Upper lobe of right lung (tissue), 1 donor: ENCODE data around the gene RPGR. TPM values are rescaled to one million over a fixed set of nuclear protein-coding genes. Genes with fewer than 3 reads are reported as not detected.

Experiments used
- ATAC-seq: fragments of 200-7000 bp; cut with Tn5 transposase; one replicate; pipeline ENCODE4 v1.9.1; 2020; ENCODE audit warnings: mild to moderate bottlenecking, moderate library complexity
- DNase-seq: peaks from one replicate; pipeline ENCODE4 v3.0.0-alpha.2; 2020
- H3K27ac ChIP-seq: fragments of 200-600 bp; one replicate; pipeline ENCODE4 v1.8.0; 2022
- H3K27me3 ChIP-seq: fragments of 200-600 bp; one replicate; pipeline ENCODE4 v1.8.0; 2022; ENCODE audit warnings: mild to moderate bottlenecking
- H3K36me3 ChIP-seq: fragments of 200-600 bp; one replicate; pipeline ENCODE4 v1.8.0; 2022
- H3K4me1 ChIP-seq: fragments of 200-600 bp; one replicate; pipeline ENCODE4 v1.8.0; 2022
- H3K4me3 ChIP-seq: fragments of 200-600 bp; one replicate; pipeline ENCODE4 v1.8.0; 2022; ENCODE audit warnings: mild to moderate bottlenecking
- H3K9me3 ChIP-seq: fragments of 200-600 bp; one replicate; pipeline ENCODE4 v1.8.0; 2022
- CTCF ChIP-seq: fragments of 200-600 bp; IDR thresholded peaks from one replicate; pipeline ENCODE4 v1.8.0; 2022; ENCODE audit warnings: antibody characterized with exemption
- intact Hi-C: fragments of 100-400 bp; cut with DNase I; formaldehyde crosslinking; loops from one replicate; pipeline ENCODE4 v1.11.0; 2022
- total RNA-seq: library from RNA; stranded (reverse); fragmentation: NEBNext Ultra II Directional; extraction: Animal tissue kit (Norgen Biotek cat#: 25700); gene quantifications from one replicate; pipeline ENCODE4 v1.2.1, GENCODE V29; 2021
- donor health status: DM: no; HTN: yes; CAD: no; lungs with severe emphysema.

RPGR gene
- total RNA-seq, 1 donor from 2014 or later = 18.0 TPM

GRCh38 chrX:38220415-38221390 lies 106.6 kb downstream of the RPGR start, which contains the start of gene SRPX:
SRPX (minus strand) TSS chrX:38220871; CDS start chrX:38220792, 79 bp downstream.
- ATAC-seq (peak; percentile 59), DNase-seq (peak; percentile 55)
- Histone ChIP-seq H3K9me3 (no peaks in the 10 kb centered on the region), H3K4me1 (no peaks in the 10 kb centered on the region), H3K36me3 (no peaks in the 10 kb centered on the region), H3K4me3 (peak within 1 kb of the TSS; percentile 48), H3K27ac (no peak within 1 kb of the TSS), H3K27me3 (no peaks in the 10 kb centered on the region)
- no peak for TF ChIP-seq CTCF
- intact Hi-C loops = no loop called here

- H3K27me3 ChIP-seq = no peaks in the 10 kb centered on the region
- TF ChIP-seq CTCF = peak; percentile 24
- no peaks in the 10 kb centered on the region for H3K4me1 ChIP-seq
- H3K9me3 ChIP-seq = no peaks in the 10 kb centered on the region
- peak overlapping the region; percentile 48 for H3K4me3 ChIP-seq
- no peaks in the 10 kb centered on the region for H3K36me3 ChIP-seq
- H3K27ac ChIP-seq = no peak overlapping the region
- intact Hi-C loops = no loop called here
- ATAC-seq = peak; percentile 73
- DNase-seq = peak; percentile 59
Measured at GRCh38 chrX:38220024-38220414, 107.3 kb downstream of the RPGR start.

Other genes starting within 250 kb of the RPGR start
- 56.7 TPM for gene SRPX, start 106.6 kb downstream of the RPGR start, total RNA-seq
- 1.7 TPM for gene OTC, start 25.1 kb upstream of the RPGR start, total RNA-seq
- 74.8 TPM for gene TSPAN7, start 234.0 kb upstream of the RPGR start, total RNA-seq